ENCODE measurements around the gene NDUFA8.
"Not testable (repeated sequence)": the region's sequence is repeated elsewhere in the genome, so short reads cannot be mapped to it uniquely, and the experiment has no call there.

NDUFA8 gene

DNA sequence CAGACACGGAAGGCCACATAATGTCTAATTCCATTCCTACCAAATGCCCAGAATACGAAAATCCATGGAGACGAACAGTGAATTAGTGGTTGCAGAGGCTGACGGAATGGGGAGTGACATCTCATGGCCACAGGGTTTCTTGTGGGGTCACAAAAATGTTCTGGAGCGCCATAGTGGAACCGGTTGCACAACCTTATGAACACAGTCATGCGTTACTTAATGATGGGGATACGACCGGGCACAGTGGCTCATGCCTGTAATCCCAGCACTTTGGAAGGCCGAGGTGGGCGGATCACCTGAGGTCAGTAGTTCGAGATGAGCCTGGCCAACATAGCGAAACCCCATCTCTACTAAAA lies 40.4 kb downstream of the NDUFA8 start:
- in situ Hi-C loops (cut with MboI; ENCODE audit: low pct_unique_long_range_greater_than_20kb, low sequenced_read_pairs, unreplicated experiment), result loop anchor here (25.0 kb wide), 1 partner anchor 693 kb away; the partner anchor contains the start of gene OR1K1
- no peak for DNase-seq (ENCODE audit: low spot score)

DNA sequence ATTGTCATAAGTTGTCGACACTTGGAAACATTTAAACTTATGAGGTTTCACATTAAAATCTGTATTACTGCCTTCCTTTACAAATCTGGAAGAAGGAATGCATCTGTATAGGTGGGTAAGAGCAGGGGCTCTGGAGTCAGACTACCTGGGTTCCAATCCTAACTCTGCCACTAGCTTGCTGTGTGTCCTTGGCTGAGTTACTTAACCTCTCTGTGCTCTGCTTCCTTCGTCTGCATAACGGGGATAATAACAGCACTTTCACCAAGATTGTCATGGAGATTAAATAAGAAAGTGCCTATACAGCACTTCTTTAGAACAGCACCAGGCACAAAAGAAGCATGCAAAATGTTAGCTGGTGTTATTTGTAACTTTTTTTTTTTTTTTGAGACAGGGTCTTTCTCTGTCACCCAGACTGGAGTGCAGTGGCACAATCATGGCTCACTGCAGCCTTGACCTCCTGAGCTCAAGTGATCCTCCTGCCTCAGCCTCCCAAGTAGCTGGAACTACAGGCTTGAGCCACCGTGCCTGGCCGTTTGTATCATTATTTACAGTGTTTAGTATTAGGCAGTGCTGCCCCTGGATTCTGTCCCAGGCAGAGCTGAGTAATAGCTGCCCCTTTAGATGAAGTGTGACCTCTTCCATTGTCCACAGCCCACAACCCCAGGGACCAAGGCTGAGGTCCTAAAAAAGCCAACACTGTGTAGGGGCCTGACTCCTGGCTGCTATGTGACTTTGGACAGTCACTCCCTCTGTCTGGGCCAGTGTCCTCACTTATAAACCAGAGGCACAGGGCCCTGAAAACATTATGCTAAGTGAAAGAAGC lies 41.0 kb downstream of the NDUFA8 start:
- no peak for DNase-seq (ENCODE audit: low spot score)
- in situ Hi-C loops (cut with MboI; ENCODE audit: low pct_unique_long_range_greater_than_20kb, low sequenced_read_pairs, unreplicated experiment), result loop anchor here (25.0 kb wide), 1 partner anchor 694 kb away; the partner anchor contains the start of gene OR1K1
- TF ChIP-seq, protein P1, sequence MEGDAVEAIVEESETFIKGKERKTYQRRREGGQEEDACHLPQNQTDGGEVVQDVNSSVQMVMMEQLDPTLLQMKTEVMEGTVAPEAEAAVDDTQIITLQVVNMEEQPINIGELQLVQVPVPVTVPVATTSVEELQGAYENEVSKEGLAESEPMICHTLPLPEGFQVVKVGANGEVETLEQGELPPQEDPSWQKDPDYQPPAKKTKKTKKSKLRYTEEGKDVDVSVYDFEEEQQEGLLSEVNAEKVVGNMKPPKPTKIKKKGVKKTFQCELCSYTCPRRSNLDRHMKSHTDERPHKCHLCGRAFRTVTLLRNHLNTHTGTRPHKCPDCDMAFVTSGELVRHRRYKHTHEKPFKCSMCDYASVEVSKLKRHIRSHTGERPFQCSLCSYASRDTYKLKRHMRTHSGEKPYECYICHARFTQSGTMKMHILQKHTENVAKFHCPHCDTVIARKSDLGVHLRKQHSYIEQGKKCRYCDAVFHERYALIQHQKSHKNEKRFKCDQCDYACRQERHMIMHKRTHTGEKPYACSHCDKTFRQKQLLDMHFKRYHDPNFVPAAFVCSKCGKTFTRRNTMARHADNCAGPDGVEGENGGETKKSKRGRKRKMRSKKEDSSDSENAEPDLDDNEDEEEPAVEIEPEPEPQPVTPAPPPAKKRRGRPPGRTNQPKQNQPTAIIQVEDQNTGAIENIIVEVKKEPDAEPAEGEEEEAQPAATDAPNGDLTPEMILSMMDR (IDR thresholded peaks at IDR 0.05; ENCODE audit: extremely low read depth, insufficient read depth, missing control alignments), result no peak

More for the DNA sequence above, 40.4 kb downstream of the NDUFA8 start:
- TF ChIP-seq, protein P1 (IDR thresholded peaks at IDR 0.05; ENCODE audit: extremely low read depth, insufficient read depth, missing control alignments), result no peak

DNA sequence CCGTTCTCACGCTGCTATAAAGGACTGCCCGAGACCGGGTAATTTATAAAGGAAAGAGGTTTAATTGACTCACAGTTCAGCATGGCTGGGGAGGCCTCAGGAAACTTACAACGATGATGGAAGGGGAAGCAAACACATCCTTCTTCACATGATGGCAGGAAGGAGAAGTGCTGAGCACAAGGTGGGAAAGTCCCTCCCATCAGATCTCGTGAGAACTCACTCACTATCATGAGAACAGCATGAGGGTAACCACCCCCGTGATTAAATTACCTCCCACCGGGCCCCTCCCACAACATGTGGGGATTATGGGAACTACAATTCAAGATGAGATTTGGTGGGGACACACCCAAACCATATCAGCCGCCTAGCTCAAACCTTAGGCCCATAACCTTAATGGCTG lies 42.3 kb downstream of the NDUFA8 start:
- DNase-seq (ENCODE audit: low spot score), result not testable (repeated sequence)
- in situ Hi-C loops (cut with MboI; ENCODE audit: low pct_unique_long_range_greater_than_20kb, low sequenced_read_pairs, unreplicated experiment), result loop anchor here (25.0 kb wide), 1 partner anchor 695 kb away; the partner anchor contains the start of gene OR1K1

DNA sequence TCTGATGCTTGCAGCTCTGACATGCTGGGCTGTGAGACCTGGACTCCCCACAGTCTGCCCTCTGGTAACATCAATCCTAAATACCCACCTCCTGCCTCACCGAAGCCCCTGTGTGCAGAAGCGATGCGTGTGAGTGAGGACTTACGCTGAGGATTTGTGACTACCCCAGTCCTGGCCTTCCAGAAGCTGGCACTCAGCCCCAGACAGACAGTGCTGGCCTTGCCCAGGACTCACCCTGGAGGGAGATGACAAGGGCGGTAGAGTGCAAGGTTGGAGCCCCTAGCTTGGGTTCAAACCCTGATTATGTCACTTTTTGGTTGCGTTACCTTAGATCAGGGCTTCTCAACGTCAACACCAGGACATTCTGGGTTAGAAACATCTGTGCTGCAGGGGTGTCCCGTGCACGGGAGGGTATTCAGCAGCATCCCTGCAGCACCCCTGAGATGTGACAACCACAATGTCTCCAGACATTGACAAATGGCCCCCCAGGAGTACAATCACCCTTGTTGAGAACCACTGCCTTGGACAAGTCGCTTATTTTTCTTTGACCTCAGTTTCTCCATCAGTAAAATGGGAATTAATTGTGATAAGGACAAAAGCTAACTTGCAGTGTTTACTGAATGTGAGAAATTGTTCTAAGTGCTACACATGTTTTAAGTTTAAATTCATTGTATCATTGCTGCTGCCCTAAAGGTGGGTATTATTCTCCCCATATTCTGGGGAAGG lies 43.0 kb downstream of the NDUFA8 start:
- TF ChIP-seq, protein P1 (IDR thresholded peaks at IDR 0.05; ENCODE audit: extremely low read depth, insufficient read depth, missing control alignments), result no peak
- in situ Hi-C loops (cut with MboI; ENCODE audit: low pct_unique_long_range_greater_than_20kb, low sequenced_read_pairs, unreplicated experiment), result loop anchor here (25.0 kb wide), 1 partner anchor 696 kb away; the partner anchor contains the start of gene OR1K1
- DNase-seq (ENCODE audit: low spot score), result no peak

DNA sequence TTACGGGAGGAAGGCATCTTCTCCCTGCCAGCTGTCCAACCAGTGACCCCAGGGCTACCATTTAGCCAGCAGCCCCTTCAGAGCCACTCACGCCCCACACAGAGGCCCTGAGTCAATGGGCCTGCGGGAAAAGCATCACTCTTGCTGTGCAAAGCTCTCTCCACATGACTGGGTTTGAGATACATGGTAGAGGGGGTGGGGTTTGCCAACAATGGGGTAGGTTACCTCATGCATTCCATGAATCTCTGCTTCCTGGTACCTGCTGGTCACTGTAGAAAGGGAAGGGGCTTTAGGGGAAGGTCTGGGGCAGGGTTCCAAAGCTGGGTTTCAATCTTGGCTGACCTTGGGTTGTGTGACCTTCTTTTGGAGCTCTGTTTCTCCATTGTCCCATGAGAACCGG lies 43.5 kb downstream of the NDUFA8 start:
- in situ Hi-C loops (cut with MboI; ENCODE audit: low pct_unique_long_range_greater_than_20kb, low sequenced_read_pairs, unreplicated experiment), result loop anchor here (25.0 kb wide), 1 partner anchor 696 kb away; the partner anchor contains the start of gene OR1K1
- TF ChIP-seq, protein P1 (IDR thresholded peaks at IDR 0.05; ENCODE audit: extremely low read depth, insufficient read depth, missing control alignments), result no peak
- no peak for DNase-seq (ENCODE audit: low spot score)

DNA sequence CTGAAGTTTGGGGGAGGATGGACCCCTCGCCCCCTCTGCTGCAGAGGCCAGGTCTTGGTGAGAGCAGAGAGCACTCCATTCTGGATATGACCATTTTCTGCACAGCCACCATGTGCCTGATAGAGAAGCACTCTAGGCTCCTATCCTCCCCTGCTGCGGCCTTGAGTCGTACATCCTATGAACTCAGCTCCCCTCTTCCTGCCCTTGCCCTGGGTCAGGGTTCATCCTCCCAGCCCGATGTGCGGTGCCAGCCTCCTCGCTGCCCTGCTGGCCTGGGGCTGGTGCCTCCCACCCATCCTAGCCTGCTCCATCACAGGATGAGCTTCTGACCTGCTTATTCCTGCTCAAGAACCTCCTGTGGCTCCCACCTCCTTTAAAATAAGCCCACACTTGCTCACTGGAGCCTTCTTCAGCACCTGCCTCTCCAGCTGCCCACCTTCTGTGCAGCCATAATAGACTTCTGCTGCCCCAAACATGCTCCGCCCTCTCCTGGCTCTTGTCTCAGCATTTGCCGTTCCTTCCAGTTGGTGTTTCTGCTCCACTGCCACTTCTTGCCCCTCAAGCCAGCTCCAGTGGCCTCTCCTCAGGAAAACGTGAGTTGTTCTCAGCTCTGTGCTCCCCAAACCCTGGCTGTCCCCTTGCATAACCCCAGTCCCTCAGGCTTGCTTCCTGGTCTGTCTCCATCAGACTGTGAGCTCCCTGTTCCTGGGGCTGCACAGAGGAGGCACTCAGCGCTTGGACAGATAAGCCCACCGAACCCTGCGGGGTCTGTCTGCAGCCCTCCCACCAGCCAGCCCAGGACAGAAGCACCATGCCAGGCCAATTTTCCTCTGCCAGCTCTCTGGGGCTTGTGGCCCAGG lies 44.2 kb downstream of the NDUFA8 start:
- in situ Hi-C loops (cut with MboI; ENCODE audit: low pct_unique_long_range_greater_than_20kb, low sequenced_read_pairs, unreplicated experiment), result loop anchor here (25.0 kb wide), 1 partner anchor 697 kb away; the partner anchor contains the start of gene OR1K1
- DNase-seq (ENCODE audit: low spot score), result no peak
- TF ChIP-seq, protein P1 (IDR thresholded peaks at IDR 0.05; ENCODE audit: extremely low read depth, insufficient read depth, missing control alignments), result no peak

Measured in GM13977 (cell line).